IMR-90 (cell line): ENCODE results near the gene PRSS38. TPM values are rescaled to one million over a fixed set of nuclear protein-coding genes. Genes with fewer than 3 reads are reported as not detected.

Experiments used
- ATAC-seq: fragments of 200-7000 bp; cut with Tn5 transposase; 2 replicates; pipeline ENCODE4 v1.9.1; 2020; ENCODE audit warnings: low read depth, mild to moderate bottlenecking, moderate library complexity
- BruUV-seq: library from RNA; stranded (reverse); fragments of 400-500 nt; replicated peaks from 2 replicates; lab custom pipeline; 2021; lab: Mats Ljungman, UMichigan
- CTCF ChIA-PET: fragments of 300-600 bp; formaldehyde crosslinking; extraction: SDS; loops from one replicate; lab custom pipeline; 2021; ENCODE audit warnings: antibody characterized with exemption; lab: Yijun Ruan, JAX
- POLR2A ChIA-PET: fragments of 300-600 bp; sonication (Branson Sonifier 250); formaldehyde crosslinking; loops from one replicate; lab custom pipeline; 2022; ENCODE audit warnings: antibody characterized with exemption; ENCODE audit not compliant: unreplicated experiment; lab: Charles Lee
- DNase-seq: peaks from one replicate; pipeline ENCODE4 v3.0.0; 2013
- H2AFZ ChIP-seq: replicated peaks from 2 replicates; pipeline ENCODE3; 2013; ENCODE audit warnings: low read length, mild to moderate bottlenecking; ENCODE audit not compliant: poor library complexity
- H2AK5ac ChIP-seq: 2 replicates; pipeline ENCODE4 v1.6.1; 2013; ENCODE audit warnings: low read depth, low read length, inconsistent platforms
- H2AK9ac ChIP-seq: replicated peaks from 2 replicates; pipeline ENCODE3; 2013; ENCODE audit warnings: mild to moderate bottlenecking, low read depth, low read length, moderate library complexity; ENCODE audit not compliant: poor library complexity
- H2BK120ac ChIP-seq: 2 replicates; pipeline ENCODE4 v1.6.1; 2013; ENCODE audit warnings: low read depth, low read length, inconsistent platforms
- H2BK15ac ChIP-seq: 3 replicates; pipeline ENCODE4 v1.6.1; 2013; ENCODE audit warnings: low read depth, low read length, inconsistent platforms
- H2BK20ac ChIP-seq: 2 replicates; pipeline ENCODE4 v1.6.1; 2013; ENCODE audit warnings: low read depth, mild to moderate bottlenecking, inconsistent platforms, low read length, moderate library complexity
- H2BK5ac ChIP-seq: 2 replicates; pipeline ENCODE4 v1.6.1; 2013; ENCODE audit warnings: mild to moderate bottlenecking, low read depth, low read length, inconsistent platforms; ENCODE audit not compliant: poor library complexity, severe bottlenecking
- H3K14ac ChIP-seq: replicated peaks from 2 replicates; pipeline ENCODE4 v1.6.1; 2013; ENCODE audit warnings: low read depth, low read length, inconsistent platforms
- H3K18ac ChIP-seq: 2 replicates; pipeline ENCODE4 v1.6.1; 2013; ENCODE audit warnings: low read depth, low read length, control low read depth
- H3K23ac ChIP-seq: 2 replicates; pipeline ENCODE4 v1.6.1; 2013; ENCODE audit warnings: low read depth, low read length, inconsistent platforms
- H3K27ac ChIP-seq: 2 replicates; pipeline ENCODE4 v1.5.1; 2013; ENCODE audit warnings: mild to moderate bottlenecking, control low read depth, low read length; ENCODE audit not compliant: insufficient read depth
- H3K27me3 ChIP-seq: 2 replicates; pipeline ENCODE4 v1.6.1; 2013; ENCODE audit warnings: low read length; ENCODE audit not compliant: control insufficient read depth, insufficient read depth
- H3K36me3 ChIP-seq: 2 replicates; pipeline ENCODE4 v1.6.1; 2013; ENCODE audit warnings: low read length, mixed read lengths; ENCODE audit not compliant: control insufficient read depth, insufficient read depth
- H3K4ac ChIP-seq: 2 replicates; pipeline ENCODE4 v1.6.1; 2013; ENCODE audit warnings: low read depth, low read length, inconsistent platforms
- H3K4me1 ChIP-seq: 2 replicates; pipeline ENCODE4 v1.6.1; 2013; ENCODE audit warnings: low read length, mixed read lengths; ENCODE audit not compliant: control insufficient read depth, insufficient read depth
- H3K4me2 ChIP-seq: 2 replicates; pipeline ENCODE4 v1.6.1; 2013; ENCODE audit warnings: low read depth, mild to moderate bottlenecking, control low read depth, low read length, moderate library complexity
- H3K4me3 ChIP-seq: 2 replicates; pipeline ENCODE4 v1.5.1; 2013; ENCODE audit warnings: low read depth, mild to moderate bottlenecking, control low read depth, low read length, moderate library complexity; ENCODE audit not compliant: insufficient read depth
- H3K56ac ChIP-seq: 2 replicates; pipeline ENCODE4 v1.6.1; 2013; ENCODE audit warnings: low read length, inconsistent platforms; ENCODE audit not compliant: insufficient read depth; ENCODE audit errors: extremely low read depth
- H3K79me1 ChIP-seq, 2 experiments: 2 replicates each; pipeline ENCODE4 v1.6.1; 2013; ENCODE audit warnings: low read length in 2 of 2, inconsistent platforms in 1 of 2, low read depth in 1 of 2
- H3K9ac ChIP-seq: 2 replicates; pipeline ENCODE4 v1.6.1; 2013; ENCODE audit warnings: low read depth, low read length, control low read depth
- H3K9me1 ChIP-seq: 2 replicates; pipeline ENCODE4 v1.6.1; 2013; ENCODE audit warnings: low read length, inconsistent platforms; ENCODE audit not compliant: insufficient read depth
- H3K9me3 ChIP-seq: 2 replicates; pipeline ENCODE4 v1.6.1; 2013; ENCODE audit warnings: low read length; ENCODE audit not compliant: control insufficient read depth, insufficient read depth
- H4K20me1 ChIP-seq: 2 replicates; pipeline ENCODE4 v1.6.1; 2013; ENCODE audit warnings: low read length, inconsistent platforms; ENCODE audit not compliant: insufficient read depth
- H4K5ac ChIP-seq: 2 replicates; pipeline ENCODE4 v1.6.1; 2013; ENCODE audit warnings: mild to moderate bottlenecking, low read depth, low read length, control low read depth
- H4K8ac ChIP-seq, 2 experiments: 2 replicates each; pipeline ENCODE4 v1.6.1; 2013; ENCODE audit warnings: low read depth in 2 of 2, low read length in 2 of 2, control low read depth in 1 of 2, inconsistent platforms in 1 of 2
- H4K91ac ChIP-seq: 2 replicates; pipeline ENCODE4 v1.6.1; 2013; ENCODE audit warnings: low read depth, low read length, inconsistent platforms; ENCODE audit not compliant: insufficient read depth
- CEBPB ChIP-seq: IDR thresholded peaks from 2 replicates; pipeline ENCODE4 v1.6.1; 2012; ENCODE audit warnings: low read depth, low read length, improper control_type of control experiment
- CTCF ChIP-seq: conservative IDR thresholded peaks from 2 replicates; pipeline ENCODE4 v1.5.1; 2012; ENCODE audit warnings: mild to moderate bottlenecking, low read depth, low read length, improper control_type of control experiment
- FOS ChIP-seq: fragments of 150-350 bp; IDR thresholded peaks from 2 replicates; pipeline ENCODE4 v1.6.1; 2016; ENCODE audit warnings: low read depth, low read length
- MAFK ChIP-seq: IDR thresholded peaks from 2 replicates; pipeline ENCODE4 v1.6.1; 2012; ENCODE audit warnings: low read depth, low read length, improper control_type of control experiment
- MAZ ChIP-seq: IDR thresholded peaks from 2 replicates; pipeline ENCODE4 v1.6.1; 2012; ENCODE audit warnings: low read depth, mild to moderate bottlenecking, low read length, improper control_type of control experiment, moderate library complexity, borderline replicate concordance
- NFE2L2 ChIP-seq: fragments of 150-350 bp; IDR thresholded peaks from 2 replicates; pipeline ENCODE4 v1.6.1; 2016; ENCODE audit warnings: low read depth, mild to moderate bottlenecking, low read length
- SMC3 ChIP-seq: fragments of 150-350 bp; IDR thresholded peaks from 2 replicates; pipeline ENCODE4 v1.6.1; 2016; ENCODE audit warnings: low read depth, mild to moderate bottlenecking, antibody characterized with exemption, low read length, moderate library complexity
- WGBS, 2 experiments: methylation state at CpG; one replicate each; pipeline versions ENCODE4 v1.1.5 to v1.1.7; 2013; ENCODE audit warnings: missing lambda C conversion rate in 2 of 2; ENCODE audit not compliant: insufficient read length in 1 of 2; ENCODE audit errors: extremely low coverage in 2 of 2; 5-methylcytosine and 5-hydroxymethylcytosine counted together
- dilution Hi-C: fragments of 300-500 bp; cut with HindIII; formaldehyde crosslinking; loops from one replicate; pipeline ENCODE4 v1.14.3; 2018; ENCODE audit warnings: low sequenced_read_pairs; ENCODE audit not compliant: unreplicated experiment
- in situ Hi-C: fragments of 300-500 bp; cut with MboI; formaldehyde crosslinking; loops from 3 replicates; pipeline ENCODE4 v1.14.3; 2019; ENCODE audit warnings: low sequenced_read_pairs, inconsistent platforms, mixed read lengths
- intact Hi-C: fragments of 100-400 bp; cut with micrococcal nuclease; formaldehyde crosslinking; loops from 2 replicates; pipeline ENCODE4 v1.10.0; 2022
- polyA plus RNA-seq, 3 experiments: library from polyadenylated mRNA; depleted of rRNA; stranded (reverse); fragments of >200 nt; gene quantifications; 2 replicates each; pipeline ENCODE4 v1.2.3, GENCODE V29; 2012; ENCODE audit warnings: low replicate concordance in 1 of 3
- total RNA-seq: library from RNA; depleted of rRNA; stranded (reverse); fragments of >200 nt; gene quantifications from 2 replicates; pipeline ENCODE4 v1.2.3, GENCODE V29; 2012

Gene PRSS38
- total and polyA plus RNA-seq, 2 of the 4 experiments (the other 2 are of a cell fraction) = not detected

DNA sequence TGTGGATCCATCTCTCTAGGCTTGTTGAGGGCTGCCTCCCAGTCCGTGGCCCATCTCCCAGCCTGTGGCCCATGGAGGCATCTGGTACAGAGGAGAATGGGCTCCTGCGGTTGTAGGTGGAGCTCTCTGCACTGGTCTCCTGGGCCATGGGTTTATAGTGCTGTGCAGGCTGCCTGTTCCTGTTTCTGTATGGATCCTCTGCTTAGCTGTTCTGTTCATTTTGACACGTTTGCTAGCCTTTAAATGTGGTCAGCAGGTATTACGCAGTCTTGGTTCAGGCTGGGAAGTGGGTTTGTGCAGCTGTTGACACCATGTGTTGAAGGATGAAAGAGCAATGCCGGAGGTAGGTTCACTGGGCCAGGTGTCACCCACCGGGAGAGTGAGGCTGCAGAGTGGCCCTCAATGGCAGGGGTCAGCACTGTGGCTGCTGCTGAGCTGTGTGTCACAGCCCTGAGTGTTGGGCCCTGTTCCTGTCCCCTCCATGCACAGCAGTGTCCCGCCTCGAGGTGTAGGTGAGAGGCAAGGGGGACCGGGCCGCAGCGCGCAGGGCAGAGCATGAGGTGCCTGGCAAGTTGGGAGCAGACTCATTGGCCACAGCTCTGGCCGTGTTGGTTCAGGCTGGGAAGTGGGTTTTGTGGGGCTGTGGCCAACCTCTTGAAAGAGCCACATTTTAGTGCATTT is 41.3 kb upstream of the PRSS38 start:
- Histone ChIP-seq H3K23ac (no peak overlapping the region), H3K56ac (no peak overlapping the region), H3K79me1 (peaks cover 0 to 10% of the 10 kb centered on the region in 2 experiments; a peak in 2 of 4 replicates), H4K5ac (no peak overlapping the region), H4K91ac (no peak overlapping the region), H2AFZ (no peak overlapping the region), H3K9ac (no peak overlapping the region), H4K20me1 (peaks cover 9% of the 10 kb centered on the region; the same call in 1 of the 2 replicates), H2BK120ac (no peak overlapping the region), H3K18ac (no peak overlapping the region), H4K8ac (no peak overlapping the region), H2AK9ac (no peak overlapping the region), H3K9me3 (no peaks in the 10 kb centered on the region), H3K27me3 (no peaks in the 10 kb centered on the region), H3K9me1 (peaks cover 17% of the 10 kb centered on the region), H3K27ac (no peak overlapping the region), H3K4me3 (no peak overlapping the region), H3K4me2 (no peak overlapping the region), H2BK5ac (no peak overlapping the region), H3K4me1 (peaks cover 16% of the 10 kb centered on the region), H3K14ac (no peak overlapping the region), H2AK5ac (no peak overlapping the region), H2BK15ac (no peak overlapping the region), H2BK20ac (no peak overlapping the region), H3K36me3 (peaks cover 11% of the 10 kb centered on the region; the same call in 1 of the 2 replicates), H3K4ac (no peak overlapping the region)
- no TSS peak for BruUV-seq
- dilution Hi-C loops = no loop called here
- WGBS, 2 experiments = no CpG with 5 or more reads among the region's 13 CpGs
- no peak for TF ChIP-seq MAFK
- TF ChIP-seq CEBPB = no peak
- no peak for TF ChIP-seq NFE2L2
- no peak for TF ChIP-seq SMC3
- TF ChIP-seq CTCF = no peak
- TF ChIP-seq MAZ = no peak
- TF ChIP-seq FOS = no peak
- intact Hi-C loops = no loop called here
- ChIA-PET CTCF (no interaction called here), POLR2A (no interaction called here)
- ATAC-seq (no peak), DNase-seq (no peak)
- in situ Hi-C loops = no loop called here
